Measurements from ENCODE around the gene PCID2.

Gene PCID2

GRCh38 chr13:113239357-113239756 lies 30.9 kb upstream of the PCID2 start:
- DNase-seq (ENCODE audit: low spot score): no peak
- in situ Hi-C loops (cut with MboI; ENCODE audit: low pct_unique_long_range_greater_than_20kb, low sequenced_read_pairs, unreplicated experiment): no loop called here
- TF ChIP-seq, protein P1, sequence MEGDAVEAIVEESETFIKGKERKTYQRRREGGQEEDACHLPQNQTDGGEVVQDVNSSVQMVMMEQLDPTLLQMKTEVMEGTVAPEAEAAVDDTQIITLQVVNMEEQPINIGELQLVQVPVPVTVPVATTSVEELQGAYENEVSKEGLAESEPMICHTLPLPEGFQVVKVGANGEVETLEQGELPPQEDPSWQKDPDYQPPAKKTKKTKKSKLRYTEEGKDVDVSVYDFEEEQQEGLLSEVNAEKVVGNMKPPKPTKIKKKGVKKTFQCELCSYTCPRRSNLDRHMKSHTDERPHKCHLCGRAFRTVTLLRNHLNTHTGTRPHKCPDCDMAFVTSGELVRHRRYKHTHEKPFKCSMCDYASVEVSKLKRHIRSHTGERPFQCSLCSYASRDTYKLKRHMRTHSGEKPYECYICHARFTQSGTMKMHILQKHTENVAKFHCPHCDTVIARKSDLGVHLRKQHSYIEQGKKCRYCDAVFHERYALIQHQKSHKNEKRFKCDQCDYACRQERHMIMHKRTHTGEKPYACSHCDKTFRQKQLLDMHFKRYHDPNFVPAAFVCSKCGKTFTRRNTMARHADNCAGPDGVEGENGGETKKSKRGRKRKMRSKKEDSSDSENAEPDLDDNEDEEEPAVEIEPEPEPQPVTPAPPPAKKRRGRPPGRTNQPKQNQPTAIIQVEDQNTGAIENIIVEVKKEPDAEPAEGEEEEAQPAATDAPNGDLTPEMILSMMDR (IDR thresholded peaks at IDR 0.05; ENCODE audit: extremely low read depth, insufficient read depth, missing control alignments): no peak

- in situ Hi-C loops (cut with MboI; ENCODE audit: low pct_unique_long_range_greater_than_20kb, low sequenced_read_pairs, unreplicated experiment): no loop called here
- no peak for DNase-seq (ENCODE audit: low spot score)
- TF ChIP-seq, protein P1 (IDR thresholded peaks at IDR 0.05; ENCODE audit: extremely low read depth, insufficient read depth, missing control alignments): no peak
Measured at GRCh38 chr13:113238536-113238935, 30.1 kb upstream of the PCID2 start.

- in situ Hi-C loops (cut with MboI; ENCODE audit: low pct_unique_long_range_greater_than_20kb, low sequenced_read_pairs, unreplicated experiment): no loop called here
- TF ChIP-seq, protein P1 (IDR thresholded peaks at IDR 0.05; ENCODE audit: extremely low read depth, insufficient read depth, missing control alignments): no peak
- DNase-seq (ENCODE audit: low spot score): no peak
Measured at GRCh38 chr13:113233101-113233500, 24.6 kb upstream of the PCID2 start.

- no peak for DNase-seq (ENCODE audit: low spot score)
- in situ Hi-C loops (cut with MboI; ENCODE audit: low pct_unique_long_range_greater_than_20kb, low sequenced_read_pairs, unreplicated experiment): no loop called here
- TF ChIP-seq, protein P1 (IDR thresholded peaks at IDR 0.05; ENCODE audit: extremely low read depth, insufficient read depth, missing control alignments): no peak
Measured at GRCh38 chr13:113232208-113233003, 23.9 kb upstream of the PCID2 start.

DNA sequence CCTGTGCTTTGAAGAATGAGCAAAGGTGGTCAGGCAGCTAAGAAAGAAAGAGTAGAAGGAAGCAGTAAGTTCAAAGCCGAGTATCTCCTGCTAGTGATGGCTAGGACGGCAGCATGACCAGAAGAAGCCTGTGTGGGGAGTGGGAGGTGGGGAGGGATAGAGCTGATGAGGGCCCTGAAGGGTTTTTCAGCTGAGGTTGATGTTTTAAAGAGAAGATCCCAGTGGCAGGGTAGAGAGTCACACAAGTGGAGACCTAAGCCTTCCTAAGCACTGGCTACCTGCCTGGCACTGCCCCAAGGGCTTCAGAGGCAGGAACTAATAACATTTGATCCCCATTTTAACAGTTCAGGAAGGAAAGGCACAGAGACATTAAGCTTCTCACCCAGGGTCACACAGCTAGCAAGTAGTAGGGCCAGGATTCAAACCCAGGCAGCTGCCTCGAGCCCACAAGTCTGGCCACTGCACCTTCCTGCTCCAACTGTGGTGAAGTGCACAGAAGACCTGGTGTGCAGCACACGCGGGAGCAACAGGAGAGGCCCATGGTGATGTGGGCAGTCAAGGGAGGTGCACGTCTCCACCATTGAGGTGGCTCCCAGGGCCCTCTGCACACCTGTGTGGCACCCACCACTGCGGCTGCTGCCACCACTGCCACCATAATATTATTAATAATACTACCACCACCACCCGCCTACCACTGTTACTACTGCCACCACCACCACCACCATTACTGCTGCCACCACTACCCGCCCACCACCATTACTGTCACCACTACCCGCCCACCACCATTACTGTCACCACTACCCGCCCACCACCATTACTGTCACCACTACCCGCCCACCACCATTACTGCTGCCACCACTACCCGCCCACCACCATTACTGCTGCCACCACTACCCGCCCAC lies 23.1 kb upstream of the PCID2 start:
- in situ Hi-C loops (cut with MboI; ENCODE audit: low pct_unique_long_range_greater_than_20kb, low sequenced_read_pairs, unreplicated experiment): no loop called here
- TF ChIP-seq, protein P1 (IDR thresholded peaks at IDR 0.05; ENCODE audit: extremely low read depth, insufficient read depth, missing control alignments): no peak
- DNase-seq (ENCODE audit: low spot score): no peak

DNA sequence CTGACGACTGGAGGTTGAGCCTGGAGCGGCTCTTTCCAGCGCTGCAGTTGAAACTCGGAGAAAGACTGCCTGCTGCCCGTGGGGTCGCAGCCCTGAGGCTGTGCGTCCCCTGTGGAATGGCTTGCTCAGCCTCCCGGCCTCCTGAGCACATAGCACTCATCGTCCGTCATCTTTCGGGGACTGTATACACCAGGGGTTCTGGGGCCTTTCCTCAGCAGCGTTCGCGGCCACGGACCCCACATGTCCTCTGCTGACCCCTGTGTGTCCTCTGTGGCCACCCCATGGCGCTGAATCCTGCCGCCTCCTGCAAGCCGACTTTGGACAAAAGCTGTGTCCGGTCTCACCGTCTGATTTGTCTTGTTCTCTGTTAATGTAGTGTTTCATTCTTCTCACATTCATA lies 21.3 kb upstream of the PCID2 start:
- TF ChIP-seq, protein P1 (IDR thresholded peaks at IDR 0.05; ENCODE audit: extremely low read depth, insufficient read depth, missing control alignments): no peak
- no peak for DNase-seq (ENCODE audit: low spot score)
- in situ Hi-C loops (cut with MboI; ENCODE audit: low pct_unique_long_range_greater_than_20kb, low sequenced_read_pairs, unreplicated experiment): no loop called here
